Caco-2 (cell line): ENCODE data around the gene HNRNPA2B1. TPM values are rescaled to one million over a fixed set of nuclear protein-coding genes. Genes with fewer than 3 reads are reported as not detected.
"Not testable (repeated sequence)": the region's sequence is repeated elsewhere in the genome, so short reads cannot be mapped to it uniquely, and the experiment has no call there.

Source experiments
- BruUV-seq: library from RNA; stranded (reverse); fragments of 400-500 nt; replicated peaks from 2 replicates; lab custom pipeline; 2021; lab: Mats Ljungman, UMichigan
- CTCF ChIA-PET: fragments of 300-600 bp; sonication (Branson Sonifier 250); formaldehyde crosslinking; loops from one replicate; lab custom pipeline; 2022; ENCODE audit warnings: antibody characterized with exemption; lab: Charles Lee
- POLR2A ChIA-PET: fragments of 300-600 bp; sonication (Branson Sonifier 250); formaldehyde crosslinking; loops from one replicate; lab custom pipeline; 2022; ENCODE audit warnings: antibody characterized with exemption; lab: Charles Lee
- DNase-seq, 2 experiments: peaks; one replicate each; pipeline versions ENCODE4 v3.0.0 to v3.0.0-alpha.2; 2020 to 2022
- H3K27me3 ChIP-seq: replicated peaks from 2 replicates; pipeline ENCODE4 v1.6.0; 2011; ENCODE audit warnings: low read length; ENCODE audit not compliant: control insufficient read depth, insufficient read depth
- H3K36me3 ChIP-seq: 2 replicates; pipeline ENCODE4 v1.5.1; 2011; ENCODE audit warnings: low read length; ENCODE audit not compliant: control insufficient read depth, insufficient read depth
- H3K4me1 ChIP-seq: fragments of 250-450 bp; sonication (Bioruptor Pico); 2 replicates; pipeline ENCODE4 v1.5.1; 2020; ENCODE audit warnings: mild to moderate bottlenecking
- H3K4me3 ChIP-seq: 2 replicates; pipeline ENCODE4 v1.5.1; 2011; ENCODE audit warnings: low read depth, mild to moderate bottlenecking, control low read depth, low read length
- H3K9me3 ChIP-seq: fragments of 250-450 bp; sonication (Bioruptor Pico); 2 replicates; pipeline ENCODE4 v1.5.1; 2020; ENCODE audit warnings: mild to moderate bottlenecking, moderate library complexity
- H3K27ac Mint-ChIP-seq: one replicate; pipeline ENCODE4 v1.8.0; 2022; ENCODE audit warnings: mixed read lengths; ENCODE audit not compliant: unreplicated experiment
- H3K27me3 Mint-ChIP-seq: one replicate; pipeline ENCODE4 v1.8.0; 2022; ENCODE audit warnings: mixed read lengths; ENCODE audit not compliant: insufficient read depth, unreplicated experiment
- H3K36me3 Mint-ChIP-seq: one replicate; pipeline ENCODE4 v1.8.0; 2022; ENCODE audit warnings: mild to moderate bottlenecking, mixed read lengths; ENCODE audit not compliant: insufficient read depth, unreplicated experiment
- H3K4me1 Mint-ChIP-seq: one replicate; pipeline ENCODE4 v1.8.0; 2022; ENCODE audit warnings: low read depth, mixed read lengths; ENCODE audit not compliant: unreplicated experiment
- H3K4me3 Mint-ChIP-seq: one replicate; pipeline ENCODE4 v1.8.0; 2022; ENCODE audit warnings: mild to moderate bottlenecking, moderate library complexity, mixed read lengths; ENCODE audit not compliant: unreplicated experiment
- H3K9me3 Mint-ChIP-seq: one replicate; pipeline ENCODE4 v1.8.0; 2022; ENCODE audit warnings: mixed read lengths; ENCODE audit not compliant: unreplicated experiment
- CTCF ChIP-seq, 2 experiments: fragments of 200-600 bp in 1 of 2; IDR thresholded peaks; 1 replicate in 1 of 2; 2 replicates in 1 of 2; pipeline versions ENCODE4 v1.5.1 to v1.8.0; 2011 to 2022; ENCODE audit warnings: antibody characterized with exemption in 1 of 2, control low read depth in 1 of 2, inconsistent platforms in 1 of 2, low read depth in 1 of 2, low read length in 1 of 2, mild to moderate bottlenecking in 1 of 2, moderate library complexity in 1 of 2; ENCODE audit not compliant: insufficient read depth in 1 of 2, severe bottlenecking in 1 of 2, unreplicated experiment in 1 of 2
- intact Hi-C: fragments of 100-400 bp; cut with micrococcal nuclease; formaldehyde crosslinking; loops from one replicate; pipeline ENCODE4 v1.10.0; 2022; ENCODE audit not compliant: unreplicated experiment
- total RNA-seq: library from RNA; stranded (reverse); gene quantifications from 2 replicates; pipeline ENCODE4 v1.2.3, GENCODE V29; 2022

Gene HNRNPA2B1
- total RNA-seq, 1 experiment from 2014 or later, result 799 TPM

- CTCF ChIA-PET, result no interaction called here
- Histone ChIP-seq H3K4me3 (no peak overlapping the region), H3K36me3 (0 out of 2 replicates have a peak, but pooled peaks cover 1% of the 10 kb centered on the region), H3K4me1 (peaks cover 26% of the 10 kb centered on the region), H3K9me3 (no peaks in the 10 kb centered on the region), H3K27me3 (no peaks in the 10 kb centered on the region)
- H3K4me3 Mint-ChIP-seq, result no peak overlapping the region
- H3K27me3 Mint-ChIP-seq, result no peaks in the 10 kb centered on the region
- no peaks in the 10 kb centered on the region for H3K9me3 Mint-ChIP-seq
- POLR2A ChIA-PET, result no interaction called here
- no TSS peak for BruUV-seq
- peaks cover 10% of the 10 kb centered on the region for H3K4me1 Mint-ChIP-seq
- intact Hi-C loops, result no loop called here
- H3K36me3 Mint-ChIP-seq, result peaks cover 62% of the 10 kb centered on the region
- H3K27ac Mint-ChIP-seq, result no peak overlapping the region
- DNase-seq, result no peak
- TF ChIP-seq CTCF (IDR thresholded peaks at IDR 0.05; ENCODE audit: insufficient read depth in 1 of 2, low read depth in 1 of 2, low read length in 1 of 2, severe bottlenecking in 1 of 2, unreplicated experiment in 1 of 2), result no peak
Observed at GRCh38 chr7:26178272-26178960, 22.1 kb downstream of the HNRNPA2B1 start.

- BruUV-seq, H3K27me3 Mint-ChIP-seq, H3K4me3 ChIP-seq, H3K36me3 ChIP-seq, H3K4me1 Mint-ChIP-seq, intact Hi-C loops, H3K27ac Mint-ChIP-seq, CTCF ChIA-PET, H3K9me3 ChIP-seq, H3K4me3 Mint-ChIP-seq, POLR2A ChIA-PET, DNase-seq, H3K9me3 Mint-ChIP-seq, H3K27me3 ChIP-seq: not testable (repeated sequence)
- H3K4me1 ChIP-seq, result peaks cover 26% of the 10 kb centered on the region
- H3K36me3 Mint-ChIP-seq, result peaks cover 51% of the 10 kb centered on the region
Observed at GRCh38 chr7:26177269-26177668, 23.3 kb downstream of the HNRNPA2B1 start.

GRCh38 chr7:26176696-26177095 is 23.9 kb downstream of the HNRNPA2B1 start:
- DNase-seq, H3K9me3 ChIP-seq, H3K4me3 ChIP-seq, H3K4me1 Mint-ChIP-seq, H3K27me3 ChIP-seq, H3K27ac Mint-ChIP-seq, POLR2A ChIA-PET, H3K9me3 Mint-ChIP-seq, H3K4me3 Mint-ChIP-seq, BruUV-seq, H3K36me3 ChIP-seq, H3K27me3 Mint-ChIP-seq, CTCF ChIA-PET, intact Hi-C loops: not testable (repeated sequence)
- H3K4me1 ChIP-seq, result peaks cover 26% of the 10 kb centered on the region
- H3K36me3 Mint-ChIP-seq, result peaks cover 49% of the 10 kb centered on the region

GRCh38 chr7:26175903-26176302 is 24.6 kb downstream of the HNRNPA2B1 start:
- peaks cover 24% of the 10 kb centered on the region for H3K4me1 ChIP-seq
- H3K9me3 Mint-ChIP-seq, H3K27me3 ChIP-seq, intact Hi-C loops, H3K4me3 ChIP-seq, H3K4me3 Mint-ChIP-seq, BruUV-seq, H3K36me3 ChIP-seq, H3K27me3 Mint-ChIP-seq, H3K4me1 Mint-ChIP-seq, H3K9me3 ChIP-seq, POLR2A ChIA-PET, DNase-seq: not testable (repeated sequence)
- CTCF ChIA-PET, result interaction anchor here (0.7 kb wide), 1 partner anchor 45 kb away, joined by 4 read pairs; no protein-coding TSS in a partner anchor
- Mint-ChIP-seq H3K27ac (peak overlapping the region; percentile 81), H3K36me3 (peaks cover 49% of the 10 kb centered on the region)
